HG02970 (cell line): ENCODE results near the gene PELI2.

Experiments used
- ATAC-seq: cut with Tn5 transposase; IDR thresholded peaks from one replicate; pipeline ENCODE4 v1.9.1; 2021; ENCODE audit warnings: mild to moderate bottlenecking, moderate library complexity, moderate number of reproducible peaks; ENCODE audit not compliant: unreplicated experiment, low FRiP score

Gene PELI2

DNA sequence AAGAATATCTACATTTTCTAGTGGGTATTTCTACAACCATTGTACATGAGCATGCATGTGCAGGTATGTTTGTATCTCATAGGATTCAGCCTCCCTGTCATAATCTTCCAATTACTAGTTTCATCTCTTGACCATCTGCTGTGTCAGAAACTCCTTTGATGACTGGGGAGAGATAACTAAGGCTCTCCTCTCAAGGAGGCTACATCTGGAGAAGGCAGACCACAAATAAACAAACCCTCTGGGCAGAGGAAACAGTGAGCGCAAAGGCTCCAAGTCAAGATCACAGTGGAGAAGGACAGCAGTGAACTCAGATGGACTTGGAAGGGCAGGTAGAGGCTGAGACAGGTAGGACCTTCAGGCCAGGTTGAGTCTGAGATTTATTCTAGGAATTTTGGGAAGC lies 166.4 kb downstream of the PELI2 start:
- no peak for ATAC-seq

DNA sequence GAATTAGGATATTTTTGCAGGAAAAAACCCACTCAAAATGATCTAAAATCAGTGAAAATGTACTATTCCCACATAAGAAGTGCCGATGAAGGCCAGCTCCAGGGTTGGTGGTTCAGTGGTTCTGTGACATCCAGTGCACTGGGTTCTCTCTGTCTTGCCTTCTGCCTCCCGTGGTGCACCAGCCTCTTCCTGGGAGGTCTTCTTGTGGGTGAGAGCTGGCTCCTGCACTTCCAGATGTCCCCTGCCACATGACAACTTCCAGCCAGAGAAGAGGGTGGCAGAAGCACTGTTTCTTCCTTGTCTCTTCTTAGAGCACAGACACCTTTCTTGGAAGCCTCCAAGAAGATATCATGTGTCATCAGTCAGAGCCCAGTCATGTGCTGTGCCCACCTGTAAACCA lies 170.9 kb downstream of the PELI2 start:
- no peak for ATAC-seq

DNA sequence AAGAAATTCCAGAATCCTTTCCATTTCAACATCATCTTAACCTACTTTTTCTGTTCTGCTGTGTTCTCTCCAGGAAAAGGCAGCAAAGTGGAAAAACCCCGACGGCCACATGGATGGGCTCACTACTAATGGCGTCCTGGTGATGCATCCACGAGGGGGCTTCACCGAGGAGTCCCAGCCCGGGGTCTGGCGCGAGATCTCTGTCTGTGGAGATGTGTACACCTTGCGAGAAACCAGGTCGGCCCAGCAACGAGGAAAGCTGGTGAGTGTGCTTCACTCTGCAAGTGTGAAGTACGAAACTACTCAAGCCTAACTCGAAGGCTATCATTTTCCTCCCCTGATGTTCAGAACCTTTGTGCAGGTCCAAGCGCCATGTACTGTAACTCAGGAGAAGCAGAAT lies 172.0 kb downstream of the PELI2 start:
- no peak for ATAC-seq

DNA sequence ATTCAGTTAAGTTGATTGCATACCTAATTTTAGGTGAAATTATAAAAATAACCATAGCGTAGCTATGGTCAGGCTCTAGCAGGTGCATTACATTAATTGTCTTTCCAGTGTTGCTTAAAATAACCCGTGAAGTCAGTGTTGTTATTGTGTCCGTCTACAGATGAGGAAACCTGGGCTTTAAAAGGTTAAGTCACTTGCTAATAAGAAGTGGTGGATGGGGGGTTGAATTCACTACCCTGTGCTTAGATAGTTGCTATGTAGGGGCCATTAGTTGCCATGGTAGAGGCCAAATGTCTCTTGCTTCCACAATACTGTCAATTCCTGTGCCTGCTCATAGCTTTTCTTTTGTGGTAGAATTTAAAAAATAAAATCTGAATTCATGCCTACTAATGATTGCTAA lies 174.8 kb downstream of the PELI2 start:
- no peak for ATAC-seq

DNA sequence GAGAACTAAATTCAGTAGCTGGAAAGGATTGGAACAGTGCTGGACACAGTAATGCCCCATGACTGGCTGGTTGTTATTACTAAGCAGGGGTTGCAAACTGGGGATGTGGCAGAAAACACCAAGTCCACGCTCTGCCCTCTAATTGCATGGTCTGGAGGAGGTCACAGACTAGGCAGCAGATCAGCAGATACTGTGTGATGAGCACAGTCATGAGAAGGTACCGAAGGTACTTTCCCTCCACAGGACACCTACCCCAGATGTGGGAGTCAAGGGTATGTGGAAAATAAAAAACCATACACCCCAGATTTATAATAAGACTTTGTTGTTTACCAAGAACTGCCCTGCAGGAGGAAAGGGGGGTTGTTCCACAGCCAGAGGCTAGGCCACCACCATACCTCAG lies 175.3 kb downstream of the PELI2 start:
- ATAC-seq = no peak

DNA sequence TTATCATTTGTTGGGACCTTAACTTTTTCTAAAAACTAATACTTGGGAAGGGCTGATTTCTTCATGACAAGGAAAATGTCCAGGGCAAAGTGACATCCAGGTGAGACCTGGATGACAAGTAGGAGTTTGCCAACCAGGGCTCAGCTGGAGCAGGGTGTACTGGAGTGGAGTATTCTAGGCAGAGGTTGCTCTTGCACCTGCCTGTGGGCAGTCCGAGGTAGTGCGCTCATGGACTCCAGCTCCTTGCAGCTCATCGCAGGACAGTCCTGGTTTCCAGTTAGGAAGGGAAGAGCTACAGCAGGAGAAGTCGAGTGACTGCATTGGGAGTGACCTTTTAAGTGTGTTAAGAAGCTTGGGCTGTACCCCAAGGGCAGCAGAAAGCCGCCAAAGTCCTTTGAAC lies 175.9 kb downstream of the PELI2 start:
- ATAC-seq = no peak

DNA sequence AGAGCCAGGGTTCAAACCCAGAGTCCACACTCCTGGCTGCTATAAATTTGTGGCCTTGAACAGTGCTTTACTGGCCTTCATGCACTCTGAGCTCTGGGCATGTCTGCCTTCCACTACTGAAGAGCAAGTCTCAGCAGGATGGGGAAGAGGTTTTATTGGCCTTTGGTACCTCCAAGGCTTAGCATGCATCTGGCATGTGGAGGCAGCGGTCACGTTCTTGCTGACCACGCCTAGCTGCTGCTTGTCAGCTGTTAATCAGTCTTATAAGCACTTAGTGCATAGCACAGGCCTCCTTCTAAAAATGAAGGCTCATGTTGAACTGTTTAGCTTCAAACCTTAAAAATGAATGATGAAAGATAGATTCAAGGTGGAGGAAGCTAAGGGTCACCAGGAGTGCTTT lies 177.5 kb downstream of the PELI2 start:
- ATAC-seq = no peak

DNA sequence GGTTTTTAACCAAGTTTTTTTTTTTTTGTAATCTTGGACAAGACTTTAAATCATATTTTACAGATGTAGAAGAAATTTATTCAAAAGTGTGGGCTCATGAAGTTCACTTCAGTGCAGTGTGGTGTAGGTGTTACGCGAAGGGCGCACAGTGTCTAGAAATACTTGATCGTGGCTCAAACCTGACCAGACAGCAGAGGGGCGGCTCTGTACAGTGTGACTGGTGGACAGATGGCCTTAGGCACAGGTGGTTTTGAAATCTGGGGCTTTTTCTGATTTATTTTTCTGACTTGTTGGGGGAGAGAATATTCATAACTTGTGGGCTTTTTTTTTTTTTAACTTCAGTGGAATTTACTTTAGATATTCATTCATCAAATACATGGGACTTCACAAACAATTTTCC lies 179.2 kb downstream of the PELI2 start:
- ATAC-seq = no peak

DNA sequence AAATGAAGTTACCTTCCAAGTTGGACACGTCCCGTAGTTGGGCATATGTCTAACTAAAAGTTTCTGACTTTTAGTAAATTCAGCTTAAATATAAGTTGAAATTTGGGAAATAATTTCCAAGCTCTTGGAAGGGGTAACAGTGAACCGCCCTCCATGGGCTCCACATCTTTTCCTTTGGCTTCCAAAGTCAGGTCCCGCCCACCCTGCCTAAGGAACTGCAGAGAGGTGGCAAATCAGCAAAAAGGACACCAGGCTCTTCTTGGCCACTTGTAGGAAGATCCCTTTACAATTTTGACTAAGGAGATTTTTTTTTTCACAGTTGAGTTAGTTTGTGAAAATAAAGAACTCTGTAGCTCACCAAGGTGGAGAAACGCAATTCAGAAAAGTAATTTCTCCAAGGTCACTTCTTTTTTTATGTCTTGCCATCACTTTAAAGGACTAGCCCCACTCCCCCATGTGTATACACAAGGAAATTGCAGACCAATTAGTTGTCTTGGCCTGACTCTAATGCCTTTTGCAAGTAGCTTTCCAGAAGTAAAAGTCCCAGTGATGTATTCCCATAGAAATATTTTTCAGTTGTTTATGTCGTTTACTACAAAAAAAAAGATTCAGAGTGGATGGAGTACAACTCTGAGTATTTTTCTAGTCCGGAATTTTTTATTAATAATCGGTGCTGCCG lies 181.2 kb downstream of the PELI2 start:
- ATAC-seq = no peak

DNA sequence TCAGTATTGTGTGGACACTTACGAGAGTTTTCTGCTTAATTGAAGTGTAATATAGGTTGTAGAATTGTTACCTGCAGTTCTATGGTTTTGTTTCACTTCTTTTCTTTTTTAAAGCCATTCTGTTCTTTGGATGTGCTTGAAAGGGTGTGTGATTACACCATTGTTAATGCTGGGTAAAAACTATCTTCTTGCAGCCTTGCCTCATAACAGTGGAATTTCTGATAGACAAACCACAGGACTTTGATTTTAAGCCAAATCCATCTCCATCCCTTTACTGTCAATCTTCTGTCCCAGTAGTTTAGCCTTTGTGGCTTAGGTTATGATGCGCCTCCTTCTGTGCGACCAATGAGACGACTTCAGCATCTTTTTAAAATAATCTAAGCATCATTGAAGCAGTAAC lies 182.3 kb downstream of the PELI2 start:
- no peak for ATAC-seq

DNA sequence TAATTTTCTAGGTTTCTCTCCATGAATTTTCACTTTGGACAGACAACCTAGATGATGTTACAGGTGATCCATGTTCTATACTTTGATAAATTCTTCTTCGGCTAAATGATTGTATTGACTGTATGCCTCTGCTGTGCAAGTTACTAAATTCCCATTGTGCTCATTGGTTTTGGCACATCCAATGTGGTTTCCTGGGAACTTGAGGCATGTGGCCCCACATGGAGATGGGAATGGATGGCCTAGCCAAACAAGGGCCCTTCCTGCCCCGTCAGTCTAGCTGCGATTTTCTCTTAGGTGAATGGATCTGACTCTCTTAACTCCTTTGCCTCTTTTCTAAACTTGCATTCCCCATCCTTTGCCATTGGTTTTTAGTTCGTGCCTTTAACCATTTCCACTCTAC lies 186.2 kb downstream of the PELI2 start:
- ATAC-seq = no peak

DNA sequence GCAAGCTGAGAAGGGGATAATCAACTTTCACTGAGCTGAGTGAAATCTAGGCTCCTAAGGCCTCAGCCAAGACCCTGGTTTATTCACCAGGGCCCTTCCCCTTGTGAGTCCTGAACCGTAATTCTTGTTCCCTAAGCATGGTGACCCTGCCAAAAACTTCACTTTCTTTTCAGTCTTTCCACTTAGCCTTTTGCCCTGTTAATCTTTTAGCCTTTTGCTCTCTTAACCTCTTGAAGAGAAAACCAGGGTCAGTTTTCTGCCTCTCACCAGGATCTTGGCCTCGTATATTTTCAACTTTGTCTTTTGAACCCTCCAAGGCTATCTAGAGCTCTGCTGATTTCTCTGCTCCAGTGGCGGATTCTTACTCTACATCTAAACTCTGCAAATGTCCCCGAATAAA lies 191.0 kb downstream of the PELI2 start:
- no peak for ATAC-seq

DNA sequence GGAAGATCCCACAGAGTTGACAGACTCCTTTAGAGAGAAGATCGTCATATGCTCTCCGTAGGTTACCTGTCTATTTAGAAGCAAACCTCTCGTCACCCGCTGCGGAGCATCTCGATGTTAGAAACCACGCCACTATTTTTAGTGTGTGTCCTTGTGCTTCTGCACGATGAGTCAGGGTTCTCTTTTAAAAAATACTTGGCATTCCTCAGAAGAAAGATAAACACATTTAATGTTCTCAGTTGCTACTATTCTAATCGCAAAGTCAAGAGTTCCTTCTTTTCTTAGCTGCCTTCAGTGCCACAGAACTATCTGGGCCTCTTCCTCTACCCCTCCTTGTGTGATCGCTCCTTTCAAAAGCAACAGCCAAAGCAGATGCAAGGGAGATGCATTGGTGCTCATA lies 192.4 kb downstream of the PELI2 start:
- no peak for ATAC-seq

DNA sequence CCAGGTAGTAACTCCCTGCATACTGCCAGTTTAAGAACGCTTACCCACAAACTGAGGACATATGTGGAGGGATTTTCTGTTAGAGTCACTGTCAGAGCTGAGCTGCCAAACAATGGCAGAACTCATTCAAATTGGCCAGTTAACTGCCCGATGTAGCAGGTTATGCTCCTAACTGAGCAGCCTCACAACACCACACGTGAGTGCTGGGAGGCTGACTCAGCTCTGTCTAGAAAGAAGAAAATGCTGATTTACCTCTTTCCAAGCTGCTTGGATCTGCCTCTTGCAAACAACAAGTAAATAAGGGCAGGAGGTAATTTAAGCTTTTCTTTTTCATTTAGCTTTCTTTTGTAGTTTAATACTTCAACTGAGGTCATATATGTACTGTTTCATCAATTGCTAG lies 195.6 kb downstream of the PELI2 start:
- no peak for ATAC-seq

DNA sequence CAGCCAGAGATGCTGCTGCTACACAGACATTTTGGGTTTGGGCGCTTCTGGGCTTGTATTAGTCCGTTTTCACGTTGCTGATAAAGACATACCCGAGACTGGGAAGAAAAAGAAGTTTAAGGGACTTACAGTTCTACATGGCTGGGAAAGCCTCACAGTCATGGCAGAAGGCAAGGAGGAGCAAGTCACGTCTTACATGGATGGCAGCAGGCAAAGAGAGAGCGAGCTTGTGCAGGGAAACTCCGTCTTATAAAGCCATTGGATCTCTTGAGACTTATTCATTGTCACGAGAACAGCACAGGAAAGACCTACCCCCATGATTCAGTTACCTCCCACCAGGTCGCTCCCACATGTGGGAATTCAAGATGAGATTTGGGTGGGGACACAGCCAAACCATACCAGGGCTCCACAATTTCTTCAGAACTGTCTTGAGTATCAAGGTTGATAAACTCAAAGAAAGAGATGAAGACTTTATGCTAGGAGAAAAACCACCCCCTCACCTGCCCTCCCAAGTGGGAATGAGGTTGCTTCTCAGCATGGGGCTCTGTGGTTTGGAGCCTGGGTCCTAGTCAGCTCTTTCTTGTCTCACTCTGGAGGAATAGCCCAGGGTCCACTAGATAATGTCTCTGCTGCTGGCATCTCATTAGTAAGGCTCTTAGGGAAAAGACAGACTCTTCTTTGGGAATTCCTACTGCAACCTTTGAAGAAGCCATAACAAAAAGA lies 200.3 kb downstream of the PELI2 start:
- ATAC-seq = no peak

DNA sequence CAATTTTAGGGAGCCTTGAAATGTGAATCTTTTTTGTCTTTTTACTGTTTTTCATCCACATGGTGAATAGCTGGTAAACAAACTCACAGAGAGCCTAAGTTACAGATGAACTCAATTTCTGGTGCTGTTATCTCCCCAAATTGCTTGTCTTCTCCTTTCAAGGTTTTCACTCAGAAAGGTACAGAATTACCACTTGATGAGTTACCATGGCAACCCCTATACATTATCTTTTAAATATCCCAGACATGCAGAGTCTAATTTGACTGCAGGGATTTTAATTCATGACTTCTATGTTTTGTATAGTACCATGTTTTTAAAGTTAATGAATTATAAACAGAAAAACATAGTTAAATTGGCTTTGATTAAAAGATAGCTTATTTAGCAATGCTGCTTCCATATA lies 203.7 kb downstream of the PELI2 start:
- no peak for ATAC-seq

DNA sequence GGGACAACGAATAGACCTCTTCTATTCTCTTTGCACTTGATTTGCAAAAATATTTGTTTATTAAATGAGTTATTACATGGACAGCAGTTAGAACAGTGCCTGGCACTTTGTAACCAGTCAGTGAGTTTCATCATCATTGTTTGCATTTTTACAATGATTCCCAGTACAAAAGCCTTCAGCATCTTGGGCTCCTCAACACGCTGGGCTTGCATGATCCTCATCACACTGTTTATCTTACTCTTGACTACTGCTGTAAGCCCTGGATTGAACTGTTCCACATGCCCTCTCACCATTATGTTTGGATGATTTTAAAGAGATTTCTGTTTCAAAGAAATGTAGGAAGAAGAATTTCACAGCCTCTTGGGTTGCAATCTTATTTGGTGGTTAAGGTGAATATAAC lies 204.3 kb downstream of the PELI2 start:
- no peak for ATAC-seq

DNA sequence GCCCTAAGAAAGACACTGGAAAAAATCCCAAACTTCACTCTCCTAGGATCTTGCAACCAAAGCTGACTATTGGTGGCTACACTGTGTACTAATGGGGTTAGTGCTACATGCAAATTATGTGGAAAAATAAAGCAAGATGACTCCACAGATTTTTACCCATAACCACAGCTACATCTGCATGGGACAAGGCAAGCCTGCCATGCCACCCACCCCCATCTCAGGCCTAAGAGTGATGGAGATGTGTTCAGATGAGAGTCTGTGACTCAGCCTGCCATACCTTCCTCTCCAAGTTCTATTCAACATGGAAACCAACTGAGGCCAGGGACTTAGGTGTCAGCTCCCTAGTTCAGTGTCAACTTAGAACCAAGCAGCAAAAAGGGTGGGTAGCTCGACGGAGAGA lies 206.2 kb downstream of the PELI2 start:
- no peak for ATAC-seq

DNA sequence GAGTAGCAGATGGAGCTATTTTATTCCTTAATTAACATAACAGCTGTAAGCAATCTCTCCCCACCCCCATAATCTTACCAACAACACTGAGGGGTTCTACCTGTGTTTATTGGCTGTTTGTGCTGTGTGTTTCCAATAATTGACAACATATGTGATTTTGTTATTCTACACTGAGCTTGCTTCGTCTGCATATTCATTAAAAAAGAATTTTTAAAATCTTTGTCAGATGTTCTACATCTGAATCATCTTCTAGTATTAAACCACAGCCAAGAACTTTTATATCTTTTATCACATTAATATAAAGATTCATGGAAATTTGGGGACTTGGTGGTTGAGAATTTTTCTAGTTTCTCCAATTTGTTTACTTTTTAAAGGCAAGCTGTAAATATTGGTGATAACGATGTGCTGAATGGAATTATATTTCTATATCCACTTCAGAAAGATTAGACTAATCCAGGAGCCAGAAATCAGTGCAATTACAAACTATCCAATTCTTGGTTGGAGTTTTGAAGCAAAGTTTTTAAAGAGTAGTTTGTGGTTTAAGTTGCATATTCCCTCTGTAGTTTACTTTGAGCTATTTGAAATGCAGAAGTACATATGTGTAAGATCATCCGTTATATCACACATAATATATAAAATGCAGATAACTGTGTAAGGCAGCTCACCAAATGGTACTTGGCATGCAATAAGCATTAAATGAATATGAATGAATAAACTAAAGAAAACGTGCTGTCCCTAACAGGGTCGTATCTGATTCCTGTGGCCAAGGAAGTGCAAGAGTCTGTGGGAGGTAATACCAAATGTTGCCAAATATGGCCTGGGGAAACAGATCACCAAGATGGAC lies 206.9 kb downstream of the PELI2 start:
- no peak for ATAC-seq

DNA sequence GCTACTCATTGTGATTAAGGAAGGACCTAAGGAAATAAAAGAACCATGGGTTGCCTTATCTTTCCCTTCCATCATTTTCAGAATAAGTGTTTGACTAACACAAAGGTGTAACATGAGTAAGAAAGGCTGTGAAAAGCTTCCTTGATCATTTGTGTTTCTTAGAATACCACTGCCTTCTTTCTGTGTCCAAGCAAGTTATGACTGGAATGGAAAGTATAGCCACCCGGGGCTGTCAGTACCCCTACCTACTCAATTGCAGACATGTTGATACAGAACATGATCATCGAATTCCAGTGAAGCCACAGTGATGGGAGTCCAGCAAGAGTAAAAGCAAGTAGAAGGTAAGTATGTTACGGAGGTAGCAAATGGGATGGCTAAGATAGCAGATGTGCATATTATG lies 209.8 kb downstream of the PELI2 start:
- ATAC-seq = no peak

DNA sequence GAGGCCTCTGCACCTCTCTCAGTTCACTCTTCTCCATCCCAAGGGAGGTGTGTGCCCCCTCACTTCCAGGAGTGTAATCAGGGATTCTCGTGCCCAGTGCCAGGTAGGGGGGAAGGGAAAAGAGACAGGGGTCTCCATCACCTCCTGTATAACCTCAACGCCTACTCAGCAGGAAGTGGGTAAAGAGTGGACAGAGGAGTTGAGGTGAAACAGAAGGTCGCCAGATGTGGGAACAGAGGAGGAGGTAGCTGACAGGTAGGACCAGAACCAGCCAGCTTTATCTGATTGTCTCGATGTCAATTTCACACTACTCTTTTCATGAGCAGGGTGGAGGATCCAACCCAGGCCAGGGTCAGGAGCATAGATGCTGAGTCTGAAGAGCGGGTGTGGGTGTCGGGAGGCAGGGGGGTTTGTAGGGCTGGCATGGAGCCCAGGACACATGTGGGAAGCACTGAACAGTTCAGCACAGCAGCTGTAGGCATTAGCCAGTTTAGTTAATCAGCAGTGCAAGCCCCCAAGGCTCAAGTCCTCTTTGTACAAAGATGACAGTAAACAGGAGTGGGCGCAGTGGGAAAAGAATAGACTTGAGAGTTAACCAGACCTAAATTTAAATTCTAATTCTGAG lies 213.5 kb downstream of the PELI2 start:
- no peak for ATAC-seq
